Tibial nerve (tissue), 4 donors: ENCODE results near the gene CTTNBP2NL.

ENCODE experiments used
- EP300 ChIP-seq, 2 donors: sonication (generic); formaldehyde crosslinking; IDR thresholded peaks; one replicate each; pipeline ENCODE4 v1.6.1; 2017; ENCODE audit warnings: antibody characterized with exemption in 2 of 2, mild to moderate bottlenecking in 1 of 2
- POLR2A ChIP-seq, 2 donors: fragments of 450-650 bp; IDR thresholded peaks; one replicate each; pipeline ENCODE4 v1.6.1; 2017; ENCODE audit warnings: antibody characterized with exemption in 2 of 2, mild to moderate bottlenecking in 2 of 2, moderate library complexity in 2 of 2
- TF ChIP-seq, protein P1 (sequence below), 5 experiments: fragments of 200-600 bp in 3 of 5; fragments of 450-650 bp in 2 of 5; sonication (generic) in 3 of 5; IDR thresholded peaks; one replicate each; pipeline ENCODE4 v1.5.1; 2016 to 2019; ENCODE audit warnings: antibody characterized with exemption in 5 of 5, mild to moderate bottlenecking in 3 of 5, moderate library complexity in 2 of 5

DNA sequence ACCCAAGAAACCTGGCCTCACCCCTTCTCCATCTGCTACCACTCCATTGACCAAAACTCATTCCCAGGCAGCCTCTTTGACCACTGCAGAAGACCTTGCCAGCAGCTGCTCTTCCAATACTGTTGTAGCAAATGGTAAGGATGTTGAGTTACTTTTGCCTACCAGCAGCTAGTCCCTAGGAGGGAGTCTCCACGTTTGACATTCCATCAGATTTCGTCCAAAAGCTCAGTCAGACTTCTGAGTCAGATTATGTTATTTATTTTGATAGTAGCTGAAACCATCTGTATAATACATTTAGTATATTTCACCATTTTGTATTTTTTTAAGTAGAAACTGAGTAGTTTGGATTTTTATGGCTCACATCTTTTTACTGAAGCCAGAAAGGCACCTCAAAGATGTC lies 61.2 kb downstream of the CTTNBP2NL start:
- TF ChIP-seq POLR2A (IDR thresholded peaks at IDR 0.05) (no peak), EP300 (IDR thresholded peaks at IDR 0.05) (no peak)
- TF ChIP-seq, protein P1, sequence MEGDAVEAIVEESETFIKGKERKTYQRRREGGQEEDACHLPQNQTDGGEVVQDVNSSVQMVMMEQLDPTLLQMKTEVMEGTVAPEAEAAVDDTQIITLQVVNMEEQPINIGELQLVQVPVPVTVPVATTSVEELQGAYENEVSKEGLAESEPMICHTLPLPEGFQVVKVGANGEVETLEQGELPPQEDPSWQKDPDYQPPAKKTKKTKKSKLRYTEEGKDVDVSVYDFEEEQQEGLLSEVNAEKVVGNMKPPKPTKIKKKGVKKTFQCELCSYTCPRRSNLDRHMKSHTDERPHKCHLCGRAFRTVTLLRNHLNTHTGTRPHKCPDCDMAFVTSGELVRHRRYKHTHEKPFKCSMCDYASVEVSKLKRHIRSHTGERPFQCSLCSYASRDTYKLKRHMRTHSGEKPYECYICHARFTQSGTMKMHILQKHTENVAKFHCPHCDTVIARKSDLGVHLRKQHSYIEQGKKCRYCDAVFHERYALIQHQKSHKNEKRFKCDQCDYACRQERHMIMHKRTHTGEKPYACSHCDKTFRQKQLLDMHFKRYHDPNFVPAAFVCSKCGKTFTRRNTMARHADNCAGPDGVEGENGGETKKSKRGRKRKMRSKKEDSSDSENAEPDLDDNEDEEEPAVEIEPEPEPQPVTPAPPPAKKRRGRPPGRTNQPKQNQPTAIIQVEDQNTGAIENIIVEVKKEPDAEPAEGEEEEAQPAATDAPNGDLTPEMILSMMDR (IDR thresholded peaks at IDR 0.05) = no peak
